ENCODE data around the gene CDH24. TPM values are rescaled to one million over a fixed set of nuclear protein-coding genes. Genes with fewer than 3 reads are reported as not detected.

The CDH24 gene
- total and polyA plus RNA-seq, 9 of the 15 experiments (the other 6 are each of a cell fraction or from before 2014, with no cell fraction given) = 0.04 to 16.2 (median 4.9) TPM

GRCh38 chr14:23044840-23045239 lies 12.5 kb downstream of the CDH24 start (continued):
- TF ChIP-seq, protein P1, sequence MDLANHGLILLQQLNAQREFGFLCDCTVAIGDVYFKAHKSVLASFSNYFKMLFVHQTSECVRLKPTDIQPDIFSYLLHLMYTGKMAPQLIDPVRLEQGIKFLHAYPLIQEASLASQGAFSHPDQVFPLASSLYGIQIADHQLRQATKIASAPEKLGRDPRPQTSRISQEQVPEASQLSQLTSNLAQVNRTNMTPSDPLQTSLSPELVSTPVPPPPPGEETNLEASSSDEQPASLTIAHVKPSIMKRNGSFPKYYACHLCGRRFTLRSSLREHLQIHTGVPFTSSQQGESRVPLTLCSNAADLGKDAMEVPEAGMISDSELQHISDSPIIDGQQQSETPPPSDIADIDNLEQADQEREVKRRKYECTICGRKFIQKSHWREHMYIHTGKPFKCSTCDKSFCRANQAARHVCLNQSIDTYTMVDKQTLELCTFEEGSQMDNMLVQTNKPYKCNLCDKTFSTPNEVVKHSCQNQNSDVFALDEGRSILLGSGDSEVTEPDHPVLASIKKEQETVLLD (IDR thresholded peaks at IDR 0.05) = no peak
- TF ChIP-seq KHSRP (IDR thresholded peaks at IDR 0.05) (no peak), SIRT6 (IDR thresholded peaks at IDR 0.05; ENCODE audit: low read depth, low read length) (no peak), MCM5 (IDR thresholded peaks at IDR 0.05; ENCODE audit: low read depth) (no peak), PHF20 (IDR thresholded peaks at IDR 0.05; ENCODE audit: partially characterized antibody) (no peak), SRSF7 (optimal IDR thresholded peaks at IDR 0.05; ENCODE audit: low read depth, low read length) (no peak), PTRF (tag; IDR thresholded peaks at IDR 0.05) (no peak), KDM4B (IDR thresholded peaks at IDR 0.05; ENCODE audit: borderline replicate concordance in 2 of 2, low read depth in 1 of 2) (no peak), CREM (IDR thresholded peaks at IDR 0.05; ENCODE audit: low read depth) (no peak), ZNF274 (IDR thresholded peaks at IDR 0.05; ENCODE audit: borderline replicate concordance, low read depth, low read length) (no peak), USF1 (CRISPR knock-in tag; IDR thresholded peaks at IDR 0.05) (no peak), ELF2 (CRISPR knock-in tag; IDR thresholded peaks at IDR 0.05) (no peak), FOXP1 (CRISPR knock-in tag; IDR thresholded peaks at IDR 0.05) (no peak), ZFPM2 (CRISPR knock-in tag; IDR thresholded peaks at IDR 0.05) (no peak), CUX1 (CRISPR knock-in tag; IDR thresholded peaks at IDR 0.05) (no peak), PRDM10 (IDR thresholded peaks at IDR 0.05; ENCODE audit: partially characterized antibody) (peak; percentile 5), SMC3 (conservative IDR thresholded peaks at IDR 0.05; ENCODE audit: insufficient read depth, low read depth, low read length) (no peak), C11orf30 (IDR thresholded peaks at IDR 0.05; ENCODE audit: low read depth) (no peak), NFIC (IDR thresholded peaks at IDR 0.05) (0 out of 2 replicates have a peak, but pooled peaks have one; percentile 26), ATF7 (IDR thresholded peaks at IDR 0.05) (peak; percentile 23; the same call in 1 of the 2 replicates)
